GM12873 (cell line): ENCODE measurements around the gene SPATA25.

Source experiments
- TF ChIP-seq, protein P1 (sequence below): IDR thresholded peaks from 2 replicates; pipeline ENCODE4 v1.5.1; 2012; ENCODE audit warnings: low read depth, mild to moderate bottlenecking, moderate library complexity, low read length, control low read depth; ENCODE audit not compliant: insufficient read depth; ENCODE audit errors: missing control alignments

SPATA25 gene

DNA sequence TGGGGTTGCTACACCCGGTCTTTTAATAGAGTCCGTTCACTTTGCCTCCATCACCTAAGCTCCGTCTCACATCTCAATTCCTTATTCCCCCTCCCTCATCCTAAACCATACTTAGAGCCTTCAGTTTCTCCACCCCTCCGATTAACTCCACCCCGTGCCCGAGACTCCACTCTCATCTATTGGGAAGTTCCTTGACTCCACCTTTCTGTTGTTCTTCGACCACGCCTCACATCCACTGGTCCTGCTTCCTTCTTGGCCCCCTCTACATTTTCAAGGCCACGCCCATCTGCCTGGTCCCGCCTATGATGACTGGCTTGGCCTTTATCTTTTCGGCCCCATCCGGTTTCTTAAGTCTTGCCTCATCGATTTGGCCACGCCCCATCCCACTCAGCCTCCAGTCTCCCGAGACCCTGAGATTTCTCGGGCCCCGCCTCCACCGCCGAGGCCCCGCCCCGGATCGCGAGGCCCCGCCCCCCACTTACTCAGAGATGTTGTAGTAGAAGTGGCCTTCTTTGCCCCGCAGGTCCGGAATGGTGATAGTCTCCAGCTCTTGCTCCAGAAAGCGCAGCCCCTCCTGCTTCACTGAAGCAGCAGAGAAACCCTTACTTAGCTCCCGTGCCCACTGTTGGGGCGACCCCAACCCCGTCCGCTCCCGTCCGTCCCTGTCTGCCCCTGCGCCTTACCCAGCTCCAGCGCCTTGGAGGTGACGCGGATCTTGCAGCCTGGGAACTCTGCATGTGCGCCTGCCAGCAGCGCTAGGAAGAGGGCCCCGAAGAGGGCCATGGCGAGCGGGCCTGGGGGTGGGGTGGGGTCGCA lies 23.5 kb upstream of the SPATA25 start:
- TF ChIP-seq, protein P1, sequence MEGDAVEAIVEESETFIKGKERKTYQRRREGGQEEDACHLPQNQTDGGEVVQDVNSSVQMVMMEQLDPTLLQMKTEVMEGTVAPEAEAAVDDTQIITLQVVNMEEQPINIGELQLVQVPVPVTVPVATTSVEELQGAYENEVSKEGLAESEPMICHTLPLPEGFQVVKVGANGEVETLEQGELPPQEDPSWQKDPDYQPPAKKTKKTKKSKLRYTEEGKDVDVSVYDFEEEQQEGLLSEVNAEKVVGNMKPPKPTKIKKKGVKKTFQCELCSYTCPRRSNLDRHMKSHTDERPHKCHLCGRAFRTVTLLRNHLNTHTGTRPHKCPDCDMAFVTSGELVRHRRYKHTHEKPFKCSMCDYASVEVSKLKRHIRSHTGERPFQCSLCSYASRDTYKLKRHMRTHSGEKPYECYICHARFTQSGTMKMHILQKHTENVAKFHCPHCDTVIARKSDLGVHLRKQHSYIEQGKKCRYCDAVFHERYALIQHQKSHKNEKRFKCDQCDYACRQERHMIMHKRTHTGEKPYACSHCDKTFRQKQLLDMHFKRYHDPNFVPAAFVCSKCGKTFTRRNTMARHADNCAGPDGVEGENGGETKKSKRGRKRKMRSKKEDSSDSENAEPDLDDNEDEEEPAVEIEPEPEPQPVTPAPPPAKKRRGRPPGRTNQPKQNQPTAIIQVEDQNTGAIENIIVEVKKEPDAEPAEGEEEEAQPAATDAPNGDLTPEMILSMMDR, result no peak

DNA sequence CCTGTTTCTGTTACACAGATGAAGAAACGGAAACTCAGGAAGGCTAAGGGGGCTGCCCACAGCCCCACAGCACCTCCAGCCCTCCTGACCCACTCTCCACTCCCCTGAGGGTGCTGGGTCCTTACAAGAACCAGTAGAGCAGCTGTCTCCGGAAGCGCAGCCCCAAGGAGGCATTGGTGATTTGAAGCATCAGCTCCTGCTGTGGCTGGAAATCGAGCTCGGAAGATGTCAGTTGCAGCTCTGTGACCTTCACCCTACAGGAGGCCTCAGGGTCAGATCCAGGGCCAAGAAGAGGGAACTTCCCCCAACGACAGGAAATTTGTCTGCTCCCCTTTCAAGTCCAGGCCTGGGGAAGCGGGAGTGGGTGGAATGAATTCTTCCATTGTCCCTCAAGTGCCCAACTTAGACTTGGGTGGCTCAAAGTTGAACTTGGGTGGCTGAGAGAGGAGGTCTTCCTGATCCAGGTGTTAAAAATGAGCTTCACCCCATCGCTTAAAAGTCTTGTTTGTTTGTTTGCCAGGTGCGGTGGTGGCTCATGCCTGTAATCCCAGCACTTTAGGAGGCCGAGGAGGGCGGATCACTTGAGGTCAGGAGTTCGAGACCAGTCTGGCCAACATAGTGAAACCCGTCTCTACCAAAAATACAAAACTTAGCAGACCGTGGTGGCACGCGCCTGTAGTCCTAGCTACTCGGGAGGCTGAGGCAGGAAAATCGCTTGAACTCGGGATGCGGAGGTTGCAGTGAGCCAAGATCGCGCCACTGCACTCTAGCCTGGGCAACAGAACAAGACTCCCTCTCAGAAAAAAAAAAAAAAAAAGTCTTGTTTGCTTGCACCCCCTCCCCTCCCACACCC lies 22.6 kb upstream of the SPATA25 start:
- TF ChIP-seq, protein P1, result no peak

DNA sequence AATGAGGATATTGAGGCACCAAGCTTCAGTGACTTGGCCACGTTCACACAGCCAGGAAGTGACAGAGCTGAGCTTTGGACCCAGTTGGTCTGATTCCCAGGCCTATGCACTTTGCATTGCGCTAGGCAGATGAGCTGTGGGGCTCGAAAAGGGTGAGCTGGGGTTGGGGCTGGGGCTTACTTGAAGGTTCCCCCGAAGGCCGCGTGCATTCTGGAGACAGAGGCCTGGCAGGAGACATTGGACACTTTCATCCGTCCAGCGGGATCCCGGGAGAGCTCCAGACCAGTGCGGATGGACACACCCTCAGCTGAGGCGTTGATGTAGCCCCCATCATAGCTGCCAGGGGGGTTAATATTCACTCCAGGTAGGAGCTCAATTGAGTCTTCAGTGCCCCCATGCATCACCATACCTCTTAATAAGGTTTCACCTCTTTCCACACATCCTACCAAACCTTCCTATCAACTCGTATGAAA lies 21.9 kb upstream of the SPATA25 start:
- TF ChIP-seq, protein P1, result no peak

DNA sequence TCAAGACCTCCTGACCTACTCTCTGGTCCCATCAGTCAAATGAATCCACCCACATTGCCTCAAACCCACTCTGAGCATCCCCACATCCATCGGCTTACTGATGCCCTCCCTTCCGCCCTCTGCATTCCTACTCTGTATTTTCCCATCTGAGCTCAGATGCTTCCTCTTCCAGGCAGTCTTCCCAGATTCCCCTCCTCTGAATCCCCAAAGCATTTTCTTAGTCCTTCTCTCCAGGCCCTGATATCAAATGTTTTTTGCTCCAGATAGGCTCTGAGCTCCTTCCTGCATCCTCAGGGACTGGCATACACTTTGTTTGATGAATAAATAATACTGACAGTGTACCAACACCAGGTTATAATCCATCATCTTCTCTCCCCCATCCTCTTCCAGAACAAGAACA lies 20.7 kb upstream of the SPATA25 start:
- TF ChIP-seq, protein P1, result no peak

DNA sequence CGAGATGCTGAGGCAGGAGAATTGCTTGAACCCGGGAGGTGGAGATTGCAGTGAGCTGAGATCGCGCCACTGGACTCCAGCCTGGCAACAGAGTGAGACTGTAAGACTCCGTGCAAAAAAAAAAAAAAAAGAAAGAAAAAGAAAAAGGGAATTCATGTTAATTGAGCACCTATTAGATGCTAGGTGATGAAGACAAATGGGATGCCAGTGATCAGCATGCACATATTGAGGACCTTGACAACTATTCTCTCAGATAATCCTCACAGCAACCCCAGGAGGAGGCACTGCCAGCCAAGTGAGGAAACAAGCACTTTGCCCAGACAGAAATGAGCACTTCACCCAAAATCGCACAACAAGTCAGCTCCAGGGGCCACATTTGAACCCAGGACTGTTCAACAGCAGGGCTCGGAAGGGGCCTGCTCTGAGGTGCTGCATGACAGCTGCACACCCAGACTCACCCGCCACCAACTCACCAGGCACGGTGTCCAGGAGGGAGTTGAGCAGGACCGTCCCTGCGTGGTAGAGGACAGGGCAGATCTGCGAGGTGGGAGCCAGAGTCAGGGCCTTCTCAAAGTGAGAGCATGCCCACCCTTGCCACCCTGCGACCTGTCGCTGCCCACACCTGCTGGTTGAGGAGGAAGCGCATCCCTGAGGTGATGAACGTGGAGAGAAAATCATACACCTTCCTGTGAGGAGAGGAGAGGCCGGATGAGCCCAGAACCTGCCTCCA lies 20.0 kb upstream of the SPATA25 start:
- TF ChIP-seq, protein P1, result no peak

DNA sequence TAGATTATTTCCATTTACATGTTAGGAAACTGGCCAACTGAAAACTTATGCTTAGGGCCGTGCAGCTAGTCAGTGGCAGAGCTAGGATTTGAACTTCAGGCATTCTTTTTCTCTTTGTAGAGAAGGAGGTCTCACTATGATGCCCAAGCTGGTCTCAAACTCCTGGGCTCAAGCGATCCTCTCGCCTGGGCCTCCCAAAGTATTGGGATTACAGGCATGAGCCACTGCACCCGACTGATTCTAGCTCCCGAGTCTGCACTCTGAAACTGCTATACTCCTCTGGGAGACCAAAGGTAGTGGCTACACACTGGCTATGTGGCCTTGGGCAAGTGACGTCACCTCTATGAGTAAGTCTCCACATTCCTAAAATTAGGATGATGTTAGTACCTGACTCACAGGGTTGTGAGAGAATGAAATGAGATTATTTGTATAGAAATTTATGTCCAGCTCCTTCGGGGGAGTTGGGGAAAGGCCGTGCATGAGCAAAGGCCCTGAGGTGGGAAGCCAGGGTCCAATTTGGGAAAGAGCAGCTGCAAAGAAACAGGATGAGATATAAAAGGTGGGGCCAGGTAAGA lies 18.2 kb upstream of the SPATA25 start:
- TF ChIP-seq, protein P1, result no peak
